Measurements from ENCODE around the gene RPL13.
"Not testable (repeated sequence)": the region's sequence is repeated elsewhere in the genome, so short reads cannot be mapped to it uniquely, and the experiment has no call there.

The RPL13 gene

DNA sequence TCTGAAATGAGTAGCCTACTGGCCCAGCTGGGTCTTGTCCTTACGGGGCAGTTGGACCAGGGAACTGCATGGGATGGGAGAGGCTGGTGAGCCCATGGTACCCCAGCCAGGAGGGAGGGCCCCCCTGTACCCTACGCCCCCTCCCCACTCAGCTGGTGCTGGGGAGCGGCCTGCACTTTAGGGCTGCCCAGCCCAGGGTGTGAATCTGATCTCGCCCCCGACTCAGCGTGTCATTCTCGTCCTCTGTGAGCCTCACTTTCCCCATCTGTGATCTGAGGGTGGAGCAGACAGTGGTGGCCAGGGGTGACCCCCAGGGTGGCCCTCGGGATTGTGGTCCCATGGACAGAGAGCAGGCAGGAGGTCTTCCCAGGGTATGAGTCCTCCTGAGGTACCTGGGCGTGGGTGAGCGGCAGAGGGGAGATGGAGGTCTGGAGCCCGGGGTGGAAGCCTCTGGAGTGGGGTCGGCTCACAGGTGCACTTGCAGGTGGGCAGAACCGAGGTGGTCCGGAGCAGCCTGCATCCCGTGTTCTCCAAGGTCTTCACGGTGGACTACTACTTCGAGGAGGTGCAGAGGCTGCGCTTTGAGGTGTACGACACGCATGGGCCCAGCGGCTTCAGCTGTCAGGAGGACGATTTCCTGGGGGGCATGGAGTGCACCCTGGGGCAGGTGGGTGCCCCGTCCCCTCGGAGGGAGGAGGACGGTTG, 16.7 kb downstream of the RPL13 start:
- no peak for DNase-seq (ENCODE audit: low read depth in 2 of 2)

DNA sequence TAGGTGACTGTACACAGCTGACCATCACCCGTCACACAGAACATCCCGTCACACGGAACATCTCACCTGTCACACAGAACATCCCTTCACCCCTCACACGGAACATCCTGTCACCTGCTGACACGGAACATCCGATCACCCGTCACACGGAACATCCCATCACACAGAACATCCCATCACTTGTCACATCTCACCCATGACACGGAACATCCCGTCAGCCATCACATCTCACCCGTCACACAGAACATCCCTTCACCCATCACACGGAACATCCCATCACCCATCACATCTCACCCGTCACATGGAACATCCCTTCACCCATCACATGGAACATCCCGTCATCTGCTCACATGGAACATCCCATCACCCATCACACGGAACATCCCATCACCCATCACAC, 18.9 kb downstream of the RPL13 start:
- no peak for DNase-seq (ENCODE audit: low read depth in 2 of 2)

DNA sequence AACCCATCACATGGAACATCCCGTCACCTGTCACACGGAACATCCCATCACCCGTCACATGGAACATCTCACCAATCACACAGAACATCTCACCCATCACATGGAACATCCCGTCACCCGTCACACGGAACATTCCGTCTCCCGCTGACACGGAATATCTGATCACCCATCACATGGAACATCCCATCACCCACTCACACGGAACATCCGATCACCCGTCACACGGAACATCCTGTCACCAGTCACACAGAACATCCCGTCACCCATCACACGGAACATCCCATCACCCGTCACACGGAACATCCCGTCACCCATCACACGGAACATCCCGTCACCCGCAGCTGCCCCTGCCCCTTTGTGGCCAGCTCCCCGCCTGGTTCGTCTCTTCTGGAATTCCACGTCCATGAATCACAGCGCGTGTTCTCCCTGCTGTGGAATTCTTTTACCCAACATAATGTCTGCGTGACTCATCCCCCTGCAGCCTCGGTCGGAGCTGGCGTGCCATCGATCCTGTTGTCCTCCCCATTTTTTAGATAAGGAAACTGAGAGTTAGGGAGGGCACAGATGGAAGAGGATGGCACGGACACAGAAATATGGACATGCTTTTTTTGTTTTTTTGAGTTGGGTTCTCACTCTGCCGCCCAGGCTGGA, 20.7 kb downstream of the RPL13 start:
- DNase-seq (ENCODE audit: low read depth in 2 of 2), result no peak

DNA sequence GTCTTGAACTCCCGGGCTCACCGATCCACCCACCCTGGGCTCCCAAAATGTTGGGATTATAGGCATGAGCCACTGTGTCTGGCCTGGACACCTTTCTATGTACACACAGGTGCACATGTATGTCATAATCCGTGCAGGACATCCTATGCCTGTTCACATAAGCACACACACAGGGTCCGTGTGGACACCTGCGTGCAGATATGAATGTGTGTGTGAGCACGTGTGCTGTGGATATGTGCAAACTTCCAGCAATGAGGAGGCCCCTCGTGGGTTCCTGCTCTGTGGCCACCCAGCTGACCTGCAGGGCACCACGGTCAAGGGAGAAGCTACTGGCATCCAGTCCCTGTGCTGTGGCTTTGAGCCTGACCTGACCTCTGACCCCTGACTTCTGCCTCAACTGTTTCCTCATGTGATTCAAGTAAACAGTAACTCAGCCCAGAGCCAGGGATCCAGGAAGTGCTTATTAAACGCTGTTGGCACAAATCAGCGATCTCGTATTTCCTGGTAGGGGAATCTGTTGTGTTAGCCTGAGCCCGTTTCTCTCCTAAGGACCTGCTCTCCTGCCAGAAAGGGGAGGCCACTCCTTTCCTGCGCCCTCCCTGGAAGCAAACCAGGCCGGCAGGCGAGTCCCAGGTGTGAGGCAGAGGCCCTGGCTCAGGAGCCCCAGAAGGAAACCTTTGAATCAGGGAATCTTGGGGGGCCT, 21.5 kb downstream of the RPL13 start:
- no peak for DNase-seq (ENCODE audit: low read depth in 2 of 2)

DNA sequence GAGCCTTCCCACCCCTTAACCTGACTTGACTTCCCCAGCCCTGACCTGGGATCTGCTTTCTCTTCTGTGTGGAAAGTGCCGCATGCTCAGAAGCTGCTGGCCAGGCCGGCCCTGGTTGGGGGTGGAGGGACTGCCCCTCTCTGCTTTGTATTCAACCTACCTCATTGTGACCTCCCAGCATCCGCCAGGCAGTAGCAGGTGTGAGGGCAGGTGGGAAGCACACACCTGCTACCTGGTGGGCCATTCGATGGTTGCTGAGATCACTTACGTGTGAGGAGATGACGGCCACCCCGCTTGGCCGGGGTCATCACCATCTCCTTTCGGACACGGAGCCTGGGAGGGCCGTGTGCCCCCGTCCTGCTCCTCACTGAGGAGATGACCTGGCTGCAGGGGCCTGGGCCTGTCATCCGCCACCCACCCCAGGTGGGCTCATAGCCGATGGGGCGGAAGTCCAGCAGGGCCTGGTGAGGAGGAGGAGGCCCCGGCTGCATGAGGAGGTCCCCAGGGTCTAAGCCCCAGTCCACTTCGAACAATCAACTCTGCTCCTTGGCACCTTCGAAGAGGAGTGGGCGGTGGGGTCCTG, 22.2 kb downstream of the RPL13 start:
- no peak for DNase-seq (ENCODE audit: low read depth in 2 of 2)

DNA sequence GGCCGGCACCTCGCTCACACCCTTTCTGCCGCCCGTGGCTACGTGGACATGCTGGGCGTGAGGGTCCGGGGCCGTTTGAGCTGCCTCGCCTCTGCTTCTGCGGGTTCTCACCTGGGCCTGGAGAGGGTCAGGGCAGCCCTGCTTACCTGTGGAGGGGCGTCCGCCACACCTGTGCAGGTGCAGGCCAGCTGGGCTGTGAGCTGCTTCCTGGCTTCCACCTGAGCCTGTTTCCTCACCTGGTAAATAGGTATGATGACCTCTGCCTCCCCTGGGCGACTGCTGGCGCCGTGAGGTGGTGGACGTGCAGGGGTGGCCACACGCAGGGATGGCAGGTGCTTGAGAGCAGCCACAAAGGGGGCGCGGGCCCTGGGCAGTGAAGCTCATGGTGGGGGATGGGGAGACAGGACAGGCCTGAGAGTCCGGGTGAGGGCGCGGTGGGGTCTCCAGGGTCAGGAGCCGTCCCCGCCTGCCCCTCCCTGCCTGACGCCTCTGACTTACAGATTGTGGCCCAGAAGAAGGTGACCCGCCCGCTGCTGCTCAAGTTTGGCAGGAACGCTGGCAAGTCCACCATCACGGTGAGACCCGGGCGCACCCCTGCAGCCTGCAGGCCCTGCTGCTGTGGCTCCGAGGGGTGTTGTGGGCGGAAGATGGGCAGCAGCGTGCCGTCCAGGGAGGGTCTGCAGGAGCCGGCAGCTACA, 22.9 kb downstream of the RPL13 start:
- no peak for DNase-seq (ENCODE audit: low read depth in 2 of 2)

DNA sequence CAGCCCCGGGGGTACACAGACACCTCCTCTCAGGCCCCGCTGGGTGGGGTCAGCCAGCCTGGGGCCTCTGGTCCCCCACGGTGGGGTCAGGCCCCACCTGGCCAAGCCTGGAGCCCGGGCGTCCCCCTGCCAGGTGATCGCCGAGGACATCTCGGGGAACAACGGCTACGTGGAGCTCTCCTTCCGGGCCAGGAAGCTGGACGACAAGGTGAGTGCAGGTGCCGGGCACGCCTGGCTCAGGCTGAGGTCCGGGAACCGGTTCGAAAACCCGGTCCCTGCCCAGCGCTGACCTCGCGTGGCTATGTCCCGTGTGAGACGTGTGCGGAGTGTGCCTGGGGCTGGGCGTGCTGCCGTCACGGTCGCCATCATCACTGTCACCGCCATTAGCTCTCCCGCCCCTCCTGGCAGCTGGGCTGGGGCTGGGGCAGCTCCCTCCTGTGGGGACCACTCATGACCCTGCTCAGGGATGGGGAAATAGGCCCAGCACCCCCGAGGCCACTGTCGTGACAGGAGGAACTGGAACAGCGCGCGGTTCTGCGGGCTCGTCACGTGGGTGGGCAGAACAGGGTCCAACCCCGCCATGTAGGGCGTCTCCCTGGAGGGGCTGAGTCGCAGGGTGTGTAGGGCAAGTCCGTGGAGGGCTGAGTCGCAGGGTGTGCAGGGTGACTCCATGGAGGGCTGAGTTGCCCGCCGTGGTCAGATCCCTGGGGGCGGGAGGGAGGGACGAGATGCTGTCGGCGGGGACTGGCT, 23.6 kb downstream of the RPL13 start:
- DNase-seq (ENCODE audit: low read depth in 2 of 2), result no peak

DNA sequence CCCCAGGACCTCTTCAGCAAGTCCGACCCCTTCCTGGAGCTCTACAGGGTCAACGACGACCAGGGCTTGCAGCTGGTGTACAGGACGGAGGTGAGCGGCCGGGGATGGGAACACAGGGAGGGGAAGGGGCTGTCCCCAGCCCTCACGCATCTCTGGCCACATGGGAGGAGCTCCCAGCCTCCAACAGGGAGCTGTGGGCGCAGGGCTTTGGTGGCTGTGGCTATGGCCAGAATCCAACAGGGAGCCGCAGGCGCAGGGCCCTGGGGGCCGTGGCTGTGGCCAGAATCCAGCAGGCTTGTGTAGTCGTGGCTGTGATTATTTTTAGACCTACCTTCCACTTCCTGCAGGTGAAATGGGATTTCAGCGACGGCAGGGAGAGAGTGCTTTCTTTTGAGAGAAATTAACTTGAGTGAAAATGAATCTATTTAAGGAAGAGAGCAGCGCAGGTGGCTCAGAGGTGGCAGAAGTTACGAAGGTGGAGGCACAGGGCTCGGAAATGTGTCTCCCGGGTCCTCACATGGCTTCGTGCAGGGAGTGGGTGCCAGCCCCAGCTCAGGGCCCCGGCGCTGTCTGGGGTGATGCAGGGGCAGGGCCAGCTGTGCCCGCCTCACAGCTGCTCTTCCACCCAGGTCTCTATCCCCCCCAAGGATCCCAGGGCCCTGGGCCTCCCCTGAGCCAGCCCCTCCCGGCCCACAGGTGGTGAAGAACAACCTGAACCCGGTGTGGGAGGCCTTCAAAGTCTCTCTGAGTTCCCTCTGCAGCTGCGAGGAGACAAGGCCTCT, 24.5 kb downstream of the RPL13 start:
- DNase-seq (ENCODE audit: low read depth in 2 of 2), result no peak

DNA sequence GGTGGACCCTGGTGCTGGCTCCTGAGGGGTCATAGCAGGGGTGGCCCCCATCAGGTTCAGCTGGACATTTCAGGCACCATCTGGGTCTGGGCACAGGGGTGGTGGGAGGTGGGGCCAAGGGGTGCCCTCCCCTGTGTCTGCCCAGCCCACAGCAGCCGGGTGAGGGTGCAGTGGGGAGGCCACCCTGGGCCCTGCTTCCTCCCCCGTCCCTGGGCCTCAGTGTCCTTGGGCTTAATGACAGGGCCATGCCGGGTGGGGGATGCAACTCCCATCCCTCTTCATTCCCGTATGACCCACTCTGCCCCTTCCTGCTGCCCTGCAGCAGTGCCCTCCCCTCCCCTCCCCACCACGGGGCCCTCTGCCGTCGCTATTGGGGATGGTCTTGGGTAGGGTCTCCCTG, 25.7 kb downstream of the RPL13 start:
- DNase-seq (ENCODE audit: low read depth in 2 of 2), result no peak

DNA sequence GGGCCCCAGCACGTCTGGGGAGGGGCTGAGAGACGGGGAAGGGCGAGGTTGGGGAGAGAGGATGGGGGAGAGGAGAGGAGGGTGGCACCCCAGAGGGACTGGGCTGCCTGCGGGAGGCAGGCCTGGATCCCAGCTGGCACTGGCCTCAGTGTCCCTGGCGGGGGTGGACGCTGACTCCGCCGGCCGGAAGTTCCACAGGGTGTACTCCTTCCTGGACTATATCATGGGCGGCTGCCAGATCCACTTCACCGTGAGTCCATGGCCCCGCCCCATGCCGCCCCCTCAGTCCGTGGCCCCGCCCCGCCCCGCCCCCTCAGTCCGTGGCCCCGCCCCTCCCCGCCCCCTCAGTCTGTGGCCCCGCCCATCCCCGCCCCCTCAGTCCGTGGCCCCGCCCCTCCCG, 26.4 kb downstream of the RPL13 start:
- no peak for DNase-seq (ENCODE audit: low read depth in 2 of 2)

DNA sequence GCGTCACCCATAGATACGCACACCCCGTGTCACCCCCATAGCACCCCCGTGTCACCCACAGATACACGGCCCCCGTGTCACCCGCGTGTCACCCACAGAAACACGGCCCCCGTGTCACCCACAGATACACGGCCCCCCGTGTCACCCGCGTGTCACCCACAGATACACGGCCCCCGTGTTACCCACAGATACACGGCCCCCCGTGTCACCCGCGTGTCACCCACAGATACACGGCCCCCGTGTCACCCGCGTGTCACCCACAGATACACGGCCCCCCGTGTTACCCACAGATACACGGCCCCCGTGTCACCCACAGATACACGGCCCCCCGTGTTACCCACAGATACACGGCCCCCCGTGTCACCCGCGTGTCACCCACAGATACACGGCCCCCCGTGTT, 27.2 kb downstream of the RPL13 start:
- DNase-seq (ENCODE audit: low read depth in 2 of 2), result not testable (repeated sequence)

DNA sequence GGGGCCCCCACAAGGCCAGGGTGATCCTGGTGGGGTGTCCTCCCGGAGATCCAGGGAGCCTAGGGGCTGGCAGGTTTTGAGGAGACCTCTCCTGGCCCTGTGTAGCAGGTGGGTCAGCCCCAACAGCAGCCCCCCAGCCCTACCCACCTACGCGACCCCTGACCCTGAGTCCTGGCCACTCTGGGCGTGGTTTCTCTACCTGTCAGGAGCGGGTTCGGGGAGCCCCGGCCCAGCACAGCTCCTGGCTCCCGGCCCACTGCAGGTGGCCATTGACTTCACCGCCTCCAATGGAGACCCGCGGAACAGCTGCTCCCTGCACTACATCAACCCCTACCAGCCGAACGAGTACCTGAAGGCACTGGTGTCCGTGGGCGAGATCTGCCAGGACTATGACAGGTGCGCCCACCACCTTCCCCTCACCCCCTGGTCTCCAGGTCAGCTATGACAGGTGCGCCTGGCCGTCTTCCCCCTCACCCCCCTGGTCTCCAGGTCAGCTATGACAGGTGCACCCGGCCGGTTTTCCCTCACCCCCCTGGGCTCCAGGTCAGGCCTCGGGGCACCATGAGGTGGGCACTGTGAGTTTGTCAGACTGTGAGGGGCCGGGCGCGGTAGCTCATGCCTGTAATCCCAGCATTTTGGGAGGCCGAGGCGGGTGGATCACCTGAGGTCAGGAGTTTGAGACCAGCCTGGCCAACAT, 28.1 kb downstream of the RPL13 start:
- DNase-seq (ENCODE audit: low read depth in 2 of 2), result no peak

DNA sequence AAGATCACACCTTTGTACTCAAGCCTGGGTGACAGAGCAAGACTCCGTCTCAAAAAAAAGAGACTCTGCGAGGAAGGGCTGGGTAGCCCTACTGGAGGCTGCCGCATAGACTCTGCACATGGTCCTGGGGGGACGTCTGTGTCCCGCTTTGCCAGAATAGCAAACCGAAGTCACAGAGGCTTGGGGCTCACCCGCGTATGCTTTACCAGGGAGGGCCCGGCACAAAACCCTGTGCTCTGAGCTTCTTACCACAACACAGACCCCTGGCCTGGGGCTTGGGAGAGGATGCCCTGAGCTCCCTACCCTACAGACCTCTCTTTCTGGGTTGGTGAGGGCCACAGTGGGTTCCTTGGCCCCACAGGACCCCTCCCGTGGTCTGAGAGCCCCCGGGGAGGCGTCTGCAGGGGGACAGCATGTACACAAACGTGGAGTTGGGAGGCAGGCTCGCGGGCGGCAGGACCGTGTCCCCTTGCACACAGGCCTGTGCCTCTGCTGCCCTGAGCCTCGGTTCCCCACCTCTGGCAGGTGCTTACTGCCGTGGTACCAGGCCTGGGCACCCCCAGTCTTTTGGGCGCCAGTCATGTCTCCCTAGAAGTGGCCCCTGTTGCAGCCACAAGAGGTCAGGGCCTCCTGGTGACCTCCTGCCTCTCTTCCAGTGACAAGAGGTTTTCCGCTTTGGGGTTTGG, 28.9 kb downstream of the RPL13 start:
- DNase-seq (ENCODE audit: low read depth in 2 of 2), result no peak

DNA sequence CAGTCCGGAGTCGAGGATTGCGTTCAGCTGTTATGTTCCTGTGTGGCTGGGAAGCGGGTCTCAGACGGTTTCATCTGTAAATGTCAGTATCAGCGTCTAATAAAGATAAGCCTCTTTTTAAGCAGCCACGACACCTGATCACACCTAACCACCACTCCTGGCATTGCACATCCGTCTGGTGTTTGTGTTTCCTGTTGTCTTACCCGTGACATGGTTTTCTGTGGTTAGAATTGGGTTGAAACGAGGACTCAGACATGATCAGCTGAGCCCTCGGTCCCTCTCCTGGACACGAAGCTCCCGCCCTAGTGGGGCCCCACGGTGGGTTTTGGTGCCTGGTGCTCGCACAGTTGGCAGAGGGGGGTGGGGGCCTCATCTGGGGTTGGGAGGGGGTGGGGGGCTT, 33.4 kb downstream of the RPL13 start:
- DNase-seq (ENCODE audit: low read depth in 2 of 2), result no peak

DNA sequence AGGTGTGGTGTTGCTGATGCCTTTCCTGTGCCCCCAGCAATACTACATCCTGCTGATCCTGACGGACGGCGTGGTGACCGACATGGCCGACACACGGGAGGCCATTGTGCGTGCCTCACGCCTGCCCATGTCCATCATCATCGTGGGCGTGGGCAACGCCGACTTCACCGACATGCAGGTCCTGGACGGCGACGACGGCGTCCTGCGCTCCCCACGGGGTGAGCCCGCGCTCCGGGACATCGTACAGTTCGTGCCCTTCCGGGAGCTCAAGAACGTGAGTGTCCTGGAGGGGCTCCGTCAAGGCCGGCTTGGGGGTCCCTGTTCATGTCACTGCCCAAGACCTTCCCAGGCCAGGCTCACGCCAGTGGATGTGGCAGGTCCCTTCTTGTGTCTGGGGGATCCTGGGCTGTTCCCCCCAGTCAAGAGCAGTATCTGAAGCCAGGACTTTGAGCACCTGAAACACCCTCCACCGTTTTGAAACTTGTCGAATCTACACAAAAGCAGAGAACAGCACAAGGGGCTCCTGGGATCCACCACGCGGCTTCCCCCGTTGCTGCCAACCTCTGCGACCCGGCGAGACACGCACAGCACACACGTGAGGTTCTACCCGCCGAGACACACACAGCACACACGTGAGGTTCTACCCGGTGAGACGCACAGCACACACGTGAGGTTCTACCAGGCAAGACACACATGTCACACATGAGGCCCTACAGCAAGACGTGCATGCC, 35.0 kb downstream of the RPL13 start:
- no peak for DNase-seq (ENCODE audit: low read depth in 2 of 2)

DNA sequence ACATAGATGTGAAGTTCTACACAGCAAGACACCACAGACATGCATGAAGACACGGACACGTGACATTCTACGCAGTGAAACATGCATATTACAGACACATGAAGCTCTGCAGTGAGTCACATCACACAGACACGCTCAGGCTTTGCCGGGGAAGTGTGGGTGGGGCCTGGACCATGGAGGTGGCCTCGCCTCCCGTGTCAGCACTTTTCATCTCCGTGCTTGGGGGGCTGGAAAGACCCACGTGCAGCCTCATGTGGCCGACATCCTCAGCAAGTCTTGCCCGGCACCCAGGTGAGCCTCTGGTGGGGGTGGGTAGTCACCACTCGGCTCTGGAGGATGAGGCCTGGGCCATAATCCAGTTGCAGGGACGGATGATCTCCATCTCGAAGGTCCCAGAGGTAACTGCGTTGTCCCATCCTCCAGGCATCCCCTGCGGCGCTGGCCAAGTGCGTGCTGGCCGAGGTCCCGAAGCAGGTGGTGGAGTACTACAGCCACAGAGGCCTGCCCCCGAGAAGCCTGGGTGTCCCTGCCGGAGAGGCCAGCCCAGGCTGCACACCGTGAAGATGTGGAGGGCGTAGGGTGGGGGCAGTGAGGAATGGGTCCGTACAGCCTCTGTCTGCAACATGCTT, 35.7 kb downstream of the RPL13 start:
- DNase-seq (ENCODE audit: low read depth in 2 of 2), result no peak

DNA sequence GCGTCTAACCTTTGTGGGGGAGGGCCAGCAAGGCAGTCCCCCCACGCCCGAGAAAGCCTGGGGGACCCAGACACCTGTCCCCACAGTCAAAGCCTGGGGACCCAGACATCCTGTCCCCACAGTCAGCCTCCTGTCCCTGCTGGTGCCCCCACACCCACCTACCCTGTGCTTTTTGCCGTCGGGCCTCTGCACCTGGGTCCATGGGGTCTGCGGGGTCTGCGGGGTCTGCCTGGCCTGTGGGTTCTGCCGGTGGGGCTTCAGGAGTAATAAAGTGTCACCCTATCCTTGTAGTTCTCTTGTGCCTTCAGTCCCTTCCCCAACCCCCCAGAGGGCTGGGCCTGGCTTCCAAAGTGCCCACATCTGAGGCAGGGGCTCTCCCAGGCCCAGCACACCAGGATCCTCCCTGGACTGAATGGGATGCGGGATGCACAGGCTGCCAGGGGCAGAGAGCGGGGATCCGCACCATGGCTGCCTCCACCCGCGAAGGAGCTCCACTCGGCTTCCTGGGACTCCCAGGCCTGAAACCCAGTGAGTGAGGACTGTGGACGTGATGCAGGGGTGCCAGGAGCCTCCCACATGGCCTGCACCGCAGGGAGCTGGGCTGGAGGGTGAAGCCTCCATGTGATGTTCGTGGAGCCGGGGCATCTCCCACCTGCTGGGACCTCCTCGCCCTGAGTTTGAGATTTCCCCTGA, 36.6 kb downstream of the RPL13 start:
- DNase-seq (ENCODE audit: low read depth in 2 of 2), result no peak

DNA sequence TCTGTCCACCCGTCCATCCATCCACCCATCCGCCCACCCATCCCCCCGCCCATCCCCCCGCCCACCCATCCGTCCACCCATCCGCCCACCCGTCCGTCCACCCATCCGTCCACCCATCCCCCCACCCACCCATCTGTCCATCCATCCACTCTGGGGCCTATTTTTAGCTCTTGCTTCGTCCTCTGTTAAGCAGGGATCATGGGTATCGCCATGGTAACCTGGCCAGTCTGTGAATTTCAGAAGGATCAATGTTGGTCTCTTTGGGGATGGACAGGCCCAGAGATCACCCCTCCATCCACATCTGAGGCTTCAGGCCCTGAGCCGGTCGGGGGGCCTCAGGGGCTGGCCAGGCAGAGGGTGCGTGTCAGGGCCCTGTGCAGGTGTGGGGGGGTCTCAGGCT, 37.7 kb downstream of the RPL13 start:
- no peak for DNase-seq (ENCODE audit: low read depth in 2 of 2)

All from stimulated activated CD4-positive, alpha-beta T cell treated with anti-CD3 and anti-CD28 coated beads, Interleukin-15, amount 100 ng/mL, for 48 hours (primary cell).